AG04450 (cell line): ENCODE results near the gene H19. TPM values are rescaled to one million over a fixed set of nuclear protein-coding genes. Genes with fewer than 3 reads are reported as not detected.

ENCODE experiments used
- CTCF ChIA-PET: fragments of 300-600, 350-600 bp; formaldehyde crosslinking; extraction: SDS; loops from one replicate; lab custom pipeline; 2022; ENCODE audit warnings: antibody characterized with exemption, inconsistent platforms; lab: Charles Lee
- POLR2A ChIA-PET: fragments of 350-600 bp; formaldehyde crosslinking; extraction: SDS; loops from one replicate; lab custom pipeline; 2021; ENCODE audit warnings: antibody characterized with exemption, inconsistent platforms; lab: Yijun Ruan, JAX
- DNase-seq: peaks from one replicate; pipeline ENCODE4 v3.0.0-alpha.2; 2011; ENCODE audit warnings: low read depth, low spot score
- H3K27ac ChIP-seq: one replicate; pipeline ENCODE4 v1.5.1; 2012; ENCODE audit warnings: low read depth, low read length, control low read depth
- H3K27me3 ChIP-seq: one replicate; pipeline ENCODE4 v1.6.0; 2012; ENCODE audit warnings: low read length; ENCODE audit not compliant: control insufficient read depth, insufficient read depth
- H3K4me3 ChIP-seq: 2 replicates; pipeline ENCODE4 v1.5.1; 2011; ENCODE audit warnings: mild to moderate bottlenecking, low read depth, low read length, control low read depth
- H3K9me3 ChIP-seq: 2 replicates; pipeline ENCODE4 v1.5.1; 2012; ENCODE audit warnings: low read length; ENCODE audit not compliant: control insufficient read depth, insufficient read depth
- CTCF ChIP-seq: IDR thresholded peaks from 2 replicates; pipeline ENCODE4 v1.5.1; 2011; ENCODE audit warnings: low read depth, low read length, control low read depth, inconsistent platforms
- polyA plus RNA-seq: library from polyadenylated mRNA; depleted of rRNA; stranded (reverse); fragments of >200 nt; gene quantifications from 2 replicates; pipeline ENCODE4 v1.2.3, GENCODE V29; 2011

The H19 gene
- polyA plus RNA-seq, 1 experiment, result 0.10 TPM

- Histone ChIP-seq H3K27me3 (no peaks in the 10 kb centered on the region), H3K27ac (no peak overlapping the region), H3K9me3 (no peaks in the 10 kb centered on the region), H3K4me3 (no peak overlapping the region)
- no peak for DNase-seq
- ChIA-PET POLR2A (no interaction called here), CTCF (interaction anchor here (1.0 to 5.2 kb wide), 4 partner anchors 77 to 198 kb away, joined by 3 to 39 read pairs (median 4); no protein-coding TSS in a partner anchor)
- TF ChIP-seq CTCF, result no peak
These were observed 44.7 kb downstream of the H19 start for GRCh38 chr11:1952806-1953482.

DNA sequence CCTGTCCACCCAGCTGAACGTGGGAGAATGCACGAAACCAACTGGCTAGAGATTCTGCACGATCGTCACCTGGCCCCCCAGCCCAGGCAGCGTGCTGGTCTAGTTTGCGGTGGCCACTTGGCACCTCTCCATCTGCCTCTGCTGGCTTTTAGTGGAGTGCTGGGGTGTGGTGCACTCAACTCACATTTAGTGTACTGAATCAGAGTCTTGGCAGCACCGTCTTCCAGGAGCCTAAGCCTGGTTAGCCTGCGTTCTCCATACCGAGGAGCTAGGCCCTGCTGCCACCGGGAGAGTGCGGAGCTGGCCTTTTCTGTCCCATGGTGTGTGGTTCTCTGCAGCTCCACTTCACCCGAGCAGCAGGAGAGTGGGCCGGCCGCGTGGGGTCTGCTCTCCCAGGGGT is 47.7 kb downstream of the H19 start:
- POLR2A ChIA-PET, result interaction anchor here (0.7 kb wide), 1 partner anchor 297 kb away, joined by 3 read pairs; no protein-coding TSS in a partner anchor
- TF ChIP-seq CTCF, result no peak
- CTCF ChIA-PET, result interaction anchor here (0.7 to 4.2 kb wide), 6 partner anchors 20 to 256 kb away, joined by 3 to 33 read pairs (median 4); partner anchors contain the start of gene SYT8
- no peak for DNase-seq
- Histone ChIP-seq H3K27me3 (no peaks in the 10 kb centered on the region), H3K9me3 (no peaks in the 10 kb centered on the region), H3K27ac (no peak overlapping the region), H3K4me3 (no peak overlapping the region)

DNA sequence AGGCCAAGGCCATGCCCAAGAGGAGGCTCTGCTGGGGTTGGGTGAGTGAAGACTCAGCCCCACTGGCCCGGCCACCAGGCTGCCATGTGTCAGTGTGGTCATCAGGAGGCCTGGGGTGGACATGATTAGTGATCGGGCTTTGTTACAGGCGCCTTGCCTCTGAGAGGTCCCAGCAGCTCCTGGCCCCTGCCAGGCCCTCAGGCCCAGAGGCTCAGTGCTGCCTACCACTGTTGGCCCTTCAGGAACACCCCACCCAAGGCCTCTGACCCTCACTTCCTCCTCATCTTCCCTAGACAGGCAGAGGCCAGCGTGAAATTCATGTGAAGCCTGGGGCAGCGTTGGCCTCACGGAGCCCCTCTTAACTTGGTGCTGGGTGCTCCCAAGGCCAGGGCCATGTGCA is 48.3 kb downstream of the H19 start:
- POLR2A ChIA-PET, result interaction anchor here (0.7 kb wide), 1 partner anchor 297 kb away, joined by 3 read pairs; no protein-coding TSS in a partner anchor
- Histone ChIP-seq H3K27ac (no peak overlapping the region), H3K4me3 (no peak overlapping the region), H3K27me3 (no peaks in the 10 kb centered on the region), H3K9me3 (no peaks in the 10 kb centered on the region)
- TF ChIP-seq CTCF, result no peak
- CTCF ChIA-PET, result interaction anchor here (0.9 to 4.2 kb wide), 6 partner anchors 50 to 204 kb away, joined by 3 to 33 read pairs (median 4); partner anchors contain the start of gene SYT8
- DNase-seq, result no peak

DNA sequence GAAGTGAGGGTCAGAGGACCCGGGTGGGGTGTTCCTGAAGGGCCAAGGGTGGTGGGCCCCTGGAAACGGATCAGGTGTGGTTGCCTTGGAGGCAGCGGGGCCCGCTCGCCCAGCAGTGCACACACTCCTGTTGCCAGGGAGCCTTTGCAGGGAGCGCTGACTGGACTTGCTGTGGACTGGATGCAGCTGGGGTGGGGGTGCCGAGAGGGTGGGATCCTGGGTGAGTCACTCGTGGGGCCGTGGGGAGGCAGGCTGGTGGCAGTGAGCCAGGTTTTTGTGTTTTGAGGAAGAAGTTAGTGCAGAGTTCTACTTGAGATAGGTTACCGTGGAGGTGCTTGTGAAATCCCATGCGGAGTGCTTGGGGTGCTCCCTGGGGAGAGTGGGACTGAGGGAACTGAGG is 49.3 kb downstream of the H19 start:
- DNase-seq, result no peak
- Histone ChIP-seq H3K4me3 (no peak overlapping the region), H3K27ac (no peak overlapping the region), H3K27me3 (no peaks in the 10 kb centered on the region), H3K9me3 (no peaks in the 10 kb centered on the region)
- no peak for TF ChIP-seq CTCF
- ChIA-PET POLR2A (interaction anchor here (1.0 to 1.4 kb wide), 2 partner anchors 58 to 66 kb away, joined by 4 to 8 read pairs; no protein-coding TSS in a partner anchor), CTCF (interaction anchor here (0.9 to 4.2 kb wide), 9 partner anchors 41 to 296 kb away, joined by 3 to 33 read pairs (median 4); partner anchors contain the start of gene SYT8)
